Liver (tissue), 2 donors: ENCODE results near the gene NHERF1.

Source experiments
- TF ChIP-seq, protein P1 (sequence below): IDR thresholded peaks from 2 replicates; pipeline ENCODE4 v1.6.1; 2016; ENCODE audit warnings: antibody characterized with exemption
- TF ChIP-seq, protein P2 (sequence below): fragments of 150-350 bp; IDR thresholded peaks from 2 replicates; pipeline ENCODE4 v1.5.1; 2017; ENCODE audit warnings: improper control_type of control experiment, low read depth, low read length; ENCODE audit not compliant: missing input control
- donor health status: healthy.

DNA sequence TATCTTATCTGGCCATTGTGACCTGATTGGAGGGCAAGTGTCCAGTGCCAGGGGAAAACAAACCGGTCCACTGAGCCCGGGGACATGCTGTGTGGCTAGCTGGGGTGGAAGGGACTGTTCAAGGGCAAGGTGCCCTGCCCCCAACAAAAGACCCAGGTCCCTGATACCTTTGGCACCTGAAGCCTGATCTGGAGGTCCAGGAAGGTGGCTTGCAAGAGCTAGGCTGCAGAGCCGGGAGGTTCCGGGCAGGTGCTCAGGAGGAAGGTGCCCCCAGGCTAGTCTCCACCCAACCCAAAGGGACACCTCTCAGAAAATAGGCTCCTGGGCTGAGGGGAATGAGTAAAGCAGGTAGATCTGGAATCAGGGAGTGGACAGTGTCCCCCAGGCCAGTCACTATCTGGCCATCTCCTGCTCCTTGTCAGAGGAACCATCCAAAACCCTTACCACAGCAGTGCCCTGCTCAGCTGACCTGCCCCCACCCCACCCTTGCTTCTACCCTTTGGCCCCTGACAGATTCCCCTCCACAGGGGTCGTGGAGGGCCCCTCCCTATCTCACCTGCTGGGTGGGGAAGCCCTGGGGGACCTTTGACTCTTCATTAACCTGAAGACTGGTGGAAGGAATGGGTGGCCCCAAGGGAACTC, 21.5 kb downstream of the NHERF1 start:
- TF ChIP-seq, protein P1, sequence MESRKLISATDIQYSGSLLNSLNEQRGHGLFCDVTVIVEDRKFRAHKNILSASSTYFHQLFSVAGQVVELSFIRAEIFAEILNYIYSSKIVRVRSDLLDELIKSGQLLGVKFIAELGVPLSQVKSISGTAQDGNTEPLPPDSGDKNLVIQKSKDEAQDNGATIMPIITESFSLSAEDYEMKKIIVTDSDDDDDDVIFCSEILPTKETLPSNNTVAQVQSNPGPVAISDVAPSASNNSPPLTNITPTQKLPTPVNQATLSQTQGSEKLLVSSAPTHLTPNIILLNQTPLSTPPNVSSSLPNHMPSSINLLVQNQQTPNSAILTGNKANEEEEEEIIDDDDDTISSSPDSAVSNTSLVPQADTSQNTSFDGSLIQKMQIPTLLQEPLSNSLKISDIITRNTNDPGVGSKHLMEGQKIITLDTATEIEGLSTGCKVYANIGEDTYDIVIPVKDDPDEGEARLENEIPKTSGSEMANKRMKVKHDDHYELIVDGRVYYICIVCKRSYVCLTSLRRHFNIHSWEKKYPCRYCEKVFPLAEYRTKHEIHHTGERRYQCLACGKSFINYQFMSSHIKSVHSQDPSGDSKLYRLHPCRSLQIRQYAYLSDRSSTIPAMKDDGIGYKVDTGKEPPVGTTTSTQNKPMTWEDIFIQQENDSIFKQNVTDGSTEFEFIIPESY: no peak
- TF ChIP-seq, protein P2, sequence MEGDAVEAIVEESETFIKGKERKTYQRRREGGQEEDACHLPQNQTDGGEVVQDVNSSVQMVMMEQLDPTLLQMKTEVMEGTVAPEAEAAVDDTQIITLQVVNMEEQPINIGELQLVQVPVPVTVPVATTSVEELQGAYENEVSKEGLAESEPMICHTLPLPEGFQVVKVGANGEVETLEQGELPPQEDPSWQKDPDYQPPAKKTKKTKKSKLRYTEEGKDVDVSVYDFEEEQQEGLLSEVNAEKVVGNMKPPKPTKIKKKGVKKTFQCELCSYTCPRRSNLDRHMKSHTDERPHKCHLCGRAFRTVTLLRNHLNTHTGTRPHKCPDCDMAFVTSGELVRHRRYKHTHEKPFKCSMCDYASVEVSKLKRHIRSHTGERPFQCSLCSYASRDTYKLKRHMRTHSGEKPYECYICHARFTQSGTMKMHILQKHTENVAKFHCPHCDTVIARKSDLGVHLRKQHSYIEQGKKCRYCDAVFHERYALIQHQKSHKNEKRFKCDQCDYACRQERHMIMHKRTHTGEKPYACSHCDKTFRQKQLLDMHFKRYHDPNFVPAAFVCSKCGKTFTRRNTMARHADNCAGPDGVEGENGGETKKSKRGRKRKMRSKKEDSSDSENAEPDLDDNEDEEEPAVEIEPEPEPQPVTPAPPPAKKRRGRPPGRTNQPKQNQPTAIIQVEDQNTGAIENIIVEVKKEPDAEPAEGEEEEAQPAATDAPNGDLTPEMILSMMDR: no peak
